NCI-H1436 (cell line): ENCODE data around the gene KRT9.

ENCODE experiments used
- DNase-seq: peaks from one replicate; lab custom pipeline; 2025; lab: John Stamatoyannopoulos, UW

KRT9 gene

DNA sequence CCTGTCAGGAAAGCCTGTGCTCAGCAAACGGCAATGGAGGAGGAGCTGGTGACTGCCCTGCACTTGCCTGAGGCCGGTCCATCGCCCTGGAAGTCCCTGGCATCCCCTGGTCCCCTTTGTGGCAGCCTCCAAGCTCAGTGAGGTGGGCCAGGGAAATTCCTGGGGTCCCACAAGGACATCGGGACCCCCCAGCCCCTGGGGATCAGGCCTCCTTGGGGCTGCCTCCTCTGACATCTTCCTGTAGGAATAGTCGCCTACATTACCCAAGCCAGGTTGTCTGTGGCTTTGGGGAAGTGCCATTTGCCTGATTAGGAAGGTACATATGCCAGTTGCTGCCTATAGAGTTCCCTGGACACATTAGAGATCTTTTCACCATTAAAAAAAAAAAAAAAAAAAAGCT lies 7.1 kb upstream of the KRT9 start:
- no peak for DNase-seq

DNA sequence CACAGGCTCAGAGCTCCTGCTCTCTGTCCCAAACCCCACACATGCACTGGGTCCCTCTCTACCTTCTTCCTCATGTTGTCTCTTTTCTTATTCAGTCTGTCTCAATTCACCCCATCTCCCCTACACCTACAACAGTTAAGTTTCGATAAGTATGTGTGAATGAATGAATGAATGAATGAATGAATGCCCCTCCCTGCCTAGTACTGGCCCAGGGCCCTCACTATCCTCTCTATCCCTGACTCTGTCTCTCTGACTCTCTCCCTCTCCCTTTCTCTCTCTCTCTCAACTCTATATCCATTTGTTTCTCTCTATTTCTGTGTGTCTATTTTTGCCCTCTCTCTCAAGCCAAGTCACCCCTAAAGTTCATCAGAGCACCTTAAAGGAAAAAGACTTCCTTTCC lies 6.7 kb upstream of the KRT9 start:
- no peak for DNase-seq

DNA sequence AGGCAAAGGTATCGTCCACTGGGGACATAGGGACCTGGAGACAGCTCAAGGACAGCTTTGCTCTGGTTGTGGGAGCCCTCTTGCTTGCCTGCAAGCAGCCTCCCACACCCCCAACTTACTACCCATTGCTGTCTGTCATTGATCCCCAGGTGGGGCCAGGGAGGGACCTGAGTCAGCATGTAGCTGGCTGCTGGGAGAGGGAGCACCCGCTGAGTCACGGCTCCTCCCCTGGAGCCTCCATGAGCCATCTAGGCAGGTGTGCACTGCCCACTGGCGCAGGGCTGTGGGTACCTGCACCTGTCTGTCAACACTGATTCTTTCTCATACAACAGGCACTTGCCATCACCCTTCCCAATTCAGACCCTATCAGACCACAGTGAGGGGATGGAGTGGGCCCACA lies 4.9 kb upstream of the KRT9 start:
- DNase-seq, result peak; percentile 32

DNA sequence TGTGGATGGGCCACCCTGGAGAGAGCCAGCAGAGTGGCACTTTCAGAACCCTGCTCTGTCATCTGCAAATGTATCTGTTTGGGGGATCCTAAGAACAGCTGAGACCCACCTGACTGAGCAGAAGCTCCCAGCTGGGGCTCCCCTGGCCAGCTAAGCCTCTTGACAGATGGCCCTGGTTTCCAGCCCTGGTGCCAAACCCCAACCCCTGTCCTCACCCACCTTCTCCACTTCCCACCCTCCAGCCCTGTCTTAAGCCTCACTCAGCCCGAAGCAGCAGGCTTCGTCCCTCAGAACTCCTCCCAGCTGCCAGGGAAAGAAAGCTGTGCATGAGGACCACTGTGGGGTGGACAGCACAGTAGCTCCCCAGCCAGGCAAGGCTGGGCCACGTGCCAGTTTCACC lies 3.5 kb upstream of the KRT9 start:
- DNase-seq, result no peak

DNA sequence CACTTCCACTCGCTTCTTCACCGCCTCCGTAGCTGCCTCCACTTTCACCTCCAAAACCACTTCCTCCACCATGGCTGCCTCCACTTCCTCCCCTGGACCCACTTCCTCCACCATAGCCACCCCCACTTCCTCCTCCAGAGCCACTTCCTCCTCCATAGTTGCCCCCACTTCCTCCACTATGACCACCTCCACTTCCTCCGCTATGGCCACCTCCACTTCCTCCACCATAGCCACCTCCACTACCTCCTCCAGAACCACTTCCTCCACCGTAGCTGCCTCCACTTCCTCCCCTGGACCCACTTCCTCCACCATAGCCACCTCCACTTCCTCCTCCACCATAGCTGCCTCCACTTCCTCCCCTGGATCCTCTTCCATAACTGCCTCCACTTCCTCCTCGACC lies 4.5 kb downstream of the KRT9 start:
- no peak for DNase-seq

DNA sequence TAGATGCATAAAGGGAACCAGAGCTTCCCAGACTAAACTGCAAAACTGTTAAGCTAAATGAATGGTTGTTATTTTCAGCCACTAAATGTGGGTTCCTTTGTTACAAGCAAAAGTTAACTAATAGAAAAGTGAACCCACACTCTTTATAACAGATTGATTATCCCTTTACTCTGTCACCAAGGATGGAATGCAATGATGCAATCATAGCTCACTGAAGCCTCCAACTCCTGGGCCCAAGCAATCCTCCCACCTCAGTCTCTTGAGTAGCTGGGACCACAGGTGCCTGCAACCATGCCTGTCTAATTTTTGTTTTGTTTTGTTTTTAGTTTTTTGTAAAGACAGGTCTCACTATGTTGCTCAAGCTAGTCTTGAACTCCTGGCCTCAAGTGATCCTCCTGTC lies 6.5 kb downstream of the KRT9 start:
- DNase-seq, result no peak

DNA sequence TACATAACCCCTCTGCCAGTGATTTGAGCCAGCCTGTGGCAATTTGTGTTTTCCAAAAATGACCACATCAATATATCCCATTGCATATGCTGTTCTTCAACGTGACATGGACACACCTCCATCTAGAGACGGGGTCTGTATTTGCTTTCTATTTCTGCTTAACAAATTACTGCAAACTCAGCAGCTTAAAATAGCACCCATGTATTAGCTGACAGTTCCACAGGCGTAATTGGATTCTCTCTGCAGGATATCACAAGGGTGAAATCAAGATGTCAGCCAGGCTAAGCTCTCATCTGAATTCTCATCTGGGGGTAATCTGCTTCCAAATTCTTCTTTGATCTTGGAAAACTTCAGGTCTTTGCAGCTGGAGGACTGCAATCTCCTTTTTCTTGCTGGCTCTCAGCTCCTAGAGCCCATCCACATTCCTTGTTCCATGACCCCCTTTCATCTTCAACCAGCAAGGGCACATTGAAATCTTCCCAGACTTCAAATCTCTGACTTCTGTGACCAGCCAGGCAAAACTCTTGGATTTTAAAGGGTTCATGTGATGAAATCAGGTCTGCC lies 8.2 kb downstream of the KRT9 start:
- no peak for DNase-seq

DNA sequence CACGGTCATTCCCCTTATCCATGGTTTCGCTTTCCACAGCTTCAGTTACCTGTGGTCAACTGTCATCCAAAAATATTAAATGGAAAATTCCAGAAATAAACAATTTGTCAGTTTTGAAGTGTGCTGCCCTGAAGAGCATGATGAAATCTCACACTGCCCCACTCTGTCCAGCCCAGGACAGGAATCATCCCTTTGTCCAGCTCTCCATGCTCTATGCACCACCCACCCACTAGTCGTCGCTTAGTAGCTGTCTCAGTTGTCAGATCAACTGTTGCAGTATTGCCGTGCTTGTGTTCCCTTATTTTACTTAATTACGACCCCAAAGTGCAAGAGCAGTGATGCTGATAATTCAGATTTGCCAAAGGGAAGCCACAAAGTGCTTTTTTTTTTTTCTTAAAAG lies 10.3 kb downstream of the KRT9 start:
- DNase-seq, result no peak

DNA sequence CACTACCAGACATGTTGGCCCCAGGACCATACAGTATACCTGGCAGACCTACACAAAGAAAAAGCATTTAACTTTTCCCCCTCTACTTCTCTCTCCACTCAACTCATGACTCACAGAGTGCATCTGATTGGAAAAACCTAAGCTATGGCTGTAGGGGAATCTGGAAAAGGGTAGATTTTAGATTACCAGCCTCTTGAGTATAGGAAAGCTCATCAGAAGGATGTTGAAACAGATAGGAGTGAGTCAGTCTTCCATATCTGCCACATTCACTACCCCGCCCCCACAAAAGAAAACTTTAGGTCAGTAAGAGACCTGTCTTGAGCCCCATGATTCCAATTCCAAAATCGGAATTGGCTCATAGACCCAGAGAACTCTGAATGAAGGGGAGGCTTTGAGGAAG lies 12.3 kb downstream of the KRT9 start:
- DNase-seq, result no peak

DNA sequence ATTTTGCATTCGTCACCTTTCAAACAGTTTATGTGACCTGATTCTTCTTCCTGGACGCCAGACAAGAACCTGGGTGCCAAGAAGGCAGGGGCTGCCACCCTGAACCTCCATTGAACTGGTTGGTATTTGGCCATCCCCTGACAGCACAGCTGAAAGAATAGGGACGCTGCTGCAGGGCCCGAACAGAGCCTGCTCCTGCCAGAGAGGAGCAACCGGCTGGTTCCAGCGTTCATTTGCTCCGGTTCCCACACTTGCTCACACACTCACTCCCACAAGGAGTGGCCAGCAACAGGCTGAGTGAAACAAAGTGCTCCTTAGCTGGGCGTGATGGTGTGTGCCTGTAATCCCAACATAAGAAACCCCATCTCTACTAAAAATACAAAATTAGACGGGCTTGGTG lies 14.9 kb downstream of the KRT9 start:
- no peak for DNase-seq

DNA sequence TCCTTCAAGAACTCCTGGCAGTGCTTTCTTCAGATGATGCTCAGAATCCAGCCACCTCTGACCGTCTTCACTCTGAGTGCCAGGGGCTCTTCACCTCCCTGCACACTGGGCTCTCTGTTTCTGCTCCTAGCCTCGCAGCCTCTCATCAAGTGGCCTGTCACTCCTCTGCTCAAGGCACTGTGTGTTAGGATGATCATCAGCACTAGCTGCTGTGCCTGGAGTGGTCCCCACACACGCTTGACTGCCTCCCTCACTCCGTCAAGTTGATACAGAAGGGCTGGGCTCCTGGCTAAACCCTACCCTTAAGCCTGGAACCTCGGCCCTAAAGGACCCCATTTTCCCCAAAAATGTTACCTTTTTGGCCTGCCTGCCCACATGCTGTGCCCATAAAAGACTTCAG lies 15.6 kb downstream of the KRT9 start:
- no peak for DNase-seq

DNA sequence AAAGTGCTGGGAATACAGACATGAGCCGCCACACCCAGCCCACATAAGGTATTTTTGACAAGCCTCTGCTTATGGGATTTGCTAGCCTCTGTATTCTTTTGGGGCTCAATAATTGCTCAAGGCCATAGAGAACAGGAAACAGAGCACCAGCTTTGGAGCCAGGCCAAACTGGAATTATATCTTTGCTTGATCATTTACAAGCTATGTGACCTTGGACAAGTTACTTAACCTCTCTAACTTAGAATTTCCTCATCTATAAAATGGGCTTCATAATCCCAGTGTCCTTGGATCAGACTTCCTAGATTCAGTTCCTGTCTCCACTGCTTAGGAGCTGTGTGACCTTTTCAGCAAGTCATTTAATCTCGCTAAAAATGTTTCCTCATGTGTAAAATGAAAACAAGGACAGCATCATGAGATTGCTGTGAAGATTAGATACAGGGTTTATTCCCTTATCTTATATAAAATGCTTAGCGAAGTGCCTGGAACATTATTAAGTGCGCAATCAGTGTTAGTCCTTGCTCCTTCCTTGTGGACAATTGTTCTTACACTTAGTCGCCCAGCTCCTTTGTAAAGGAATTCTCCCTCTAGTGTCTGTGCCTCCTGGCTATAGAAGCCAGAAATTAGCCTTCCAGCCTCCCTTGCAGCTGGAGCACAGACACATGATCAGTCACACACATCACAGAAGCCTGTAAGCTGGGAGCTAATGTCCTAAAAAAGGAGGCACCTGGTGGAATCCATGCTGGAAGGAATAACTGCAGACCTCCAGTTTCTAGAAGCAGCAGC lies 16.6 kb downstream of the KRT9 start:
- no peak for DNase-seq

DNA sequence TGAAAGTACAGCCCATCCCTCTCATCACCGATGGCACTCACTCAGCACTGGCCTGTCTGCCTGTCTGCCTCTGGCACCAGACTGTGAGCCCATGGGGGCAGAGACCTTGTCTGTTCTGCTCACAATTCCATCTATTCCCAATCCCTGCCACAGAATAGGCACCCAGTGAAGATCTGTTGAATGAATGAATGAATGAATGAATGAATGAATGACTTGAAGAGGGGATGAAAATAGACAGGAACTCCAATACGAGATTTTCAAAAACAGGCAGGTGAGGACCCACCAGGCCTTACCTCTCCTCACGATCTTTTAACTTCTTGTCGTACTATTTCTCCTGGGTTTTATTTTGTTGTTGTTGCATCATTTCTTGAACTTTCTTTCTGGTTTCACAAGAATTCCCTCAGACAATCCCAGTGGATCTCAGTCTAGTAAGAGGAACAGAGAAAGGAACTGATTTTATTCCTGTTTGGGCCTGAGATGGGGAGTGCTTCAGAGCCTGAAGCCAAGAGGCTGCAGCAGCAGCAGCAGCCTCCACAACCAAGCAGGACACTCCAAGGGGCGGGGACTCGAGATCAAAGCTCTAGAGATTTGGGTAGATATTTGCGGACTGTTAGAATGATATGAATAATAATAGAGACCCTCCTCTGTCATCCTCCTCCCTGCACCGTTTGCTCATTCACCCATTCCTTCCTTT lies 17.7 kb downstream of the KRT9 start:
- no peak for DNase-seq

DNA sequence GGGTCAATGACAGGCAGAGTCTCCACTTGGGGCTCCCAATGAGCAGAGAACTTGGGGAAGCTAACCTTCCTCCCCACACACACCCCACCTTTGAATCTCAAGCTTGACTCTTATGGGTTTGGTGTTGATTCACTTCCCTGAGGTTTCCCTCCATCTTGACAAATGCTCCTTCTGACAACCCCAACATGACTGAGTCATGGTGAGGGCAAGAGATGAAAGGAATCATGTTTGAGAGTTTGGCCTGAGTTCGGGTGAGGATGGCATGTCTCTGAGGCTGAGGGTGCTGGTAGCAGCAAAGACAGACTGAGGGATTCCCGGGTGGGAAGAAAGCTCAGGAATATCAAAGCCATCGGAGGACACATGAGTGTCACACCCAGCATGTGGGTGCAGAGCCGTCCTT lies 18.7 kb downstream of the KRT9 start:
- DNase-seq, result no peak

DNA sequence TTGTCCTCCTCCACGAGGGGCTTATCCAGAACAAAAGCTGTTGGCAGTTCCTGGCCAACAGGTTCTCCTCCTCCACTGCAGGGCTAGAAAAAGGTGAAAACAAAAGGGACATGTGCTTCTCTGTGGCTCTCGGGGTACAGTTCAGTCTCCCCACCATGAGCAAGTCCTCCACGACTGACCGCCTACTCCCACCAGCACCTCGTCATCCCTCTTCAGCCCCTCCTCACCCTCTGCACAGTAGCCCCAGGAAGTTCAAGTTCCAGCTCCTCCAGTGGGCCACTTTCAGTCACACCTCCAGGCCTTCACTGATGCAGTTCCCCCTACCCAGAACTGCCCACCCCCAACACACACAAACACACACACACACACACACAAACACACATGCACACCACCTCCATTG lies 19.4 kb downstream of the KRT9 start:
- DNase-seq, result no peak

DNA sequence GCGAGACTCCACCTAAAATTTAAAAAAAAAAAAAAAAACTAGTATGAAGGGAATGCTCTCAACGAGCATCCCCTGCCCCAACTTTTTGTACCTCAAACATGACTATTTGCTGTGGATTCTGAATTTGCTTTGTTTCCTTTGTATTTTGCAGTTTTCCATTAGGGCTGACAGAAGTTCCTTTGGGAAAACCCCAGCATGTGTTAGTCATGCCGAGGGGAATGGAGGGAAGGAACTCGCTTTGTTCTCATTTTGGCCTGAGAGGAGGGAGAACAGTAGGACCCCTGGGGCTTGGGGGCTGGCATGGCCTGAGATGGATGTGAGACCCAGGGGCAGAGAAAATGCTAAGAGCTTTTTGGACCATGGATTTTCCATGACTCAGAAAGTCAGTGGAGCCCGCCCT lies 20.5 kb downstream of the KRT9 start:
- no peak for DNase-seq

DNA sequence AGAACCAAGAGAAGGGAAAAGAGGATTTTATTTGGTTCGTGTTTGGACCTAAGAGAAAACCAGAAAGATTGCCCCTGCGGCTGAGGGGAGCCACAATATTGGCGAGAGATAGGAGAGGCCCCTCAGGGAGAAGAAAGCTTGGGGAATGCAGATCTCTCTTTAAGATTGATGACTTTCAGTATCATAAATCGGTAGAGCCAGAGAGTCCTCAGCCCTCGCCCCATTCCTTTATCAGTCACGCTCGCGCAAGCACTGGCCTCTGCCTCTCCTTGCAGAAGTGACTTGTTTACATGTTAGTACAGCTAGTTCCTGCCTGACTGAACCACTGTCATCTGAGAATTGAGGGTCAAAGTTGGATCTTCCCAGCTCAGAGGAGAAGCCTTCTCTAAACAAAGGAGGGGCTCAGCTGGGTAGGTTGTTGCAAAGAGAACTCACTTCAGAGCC lies 22.2 kb downstream of the KRT9 start:
- DNase-seq, result no peak

DNA sequence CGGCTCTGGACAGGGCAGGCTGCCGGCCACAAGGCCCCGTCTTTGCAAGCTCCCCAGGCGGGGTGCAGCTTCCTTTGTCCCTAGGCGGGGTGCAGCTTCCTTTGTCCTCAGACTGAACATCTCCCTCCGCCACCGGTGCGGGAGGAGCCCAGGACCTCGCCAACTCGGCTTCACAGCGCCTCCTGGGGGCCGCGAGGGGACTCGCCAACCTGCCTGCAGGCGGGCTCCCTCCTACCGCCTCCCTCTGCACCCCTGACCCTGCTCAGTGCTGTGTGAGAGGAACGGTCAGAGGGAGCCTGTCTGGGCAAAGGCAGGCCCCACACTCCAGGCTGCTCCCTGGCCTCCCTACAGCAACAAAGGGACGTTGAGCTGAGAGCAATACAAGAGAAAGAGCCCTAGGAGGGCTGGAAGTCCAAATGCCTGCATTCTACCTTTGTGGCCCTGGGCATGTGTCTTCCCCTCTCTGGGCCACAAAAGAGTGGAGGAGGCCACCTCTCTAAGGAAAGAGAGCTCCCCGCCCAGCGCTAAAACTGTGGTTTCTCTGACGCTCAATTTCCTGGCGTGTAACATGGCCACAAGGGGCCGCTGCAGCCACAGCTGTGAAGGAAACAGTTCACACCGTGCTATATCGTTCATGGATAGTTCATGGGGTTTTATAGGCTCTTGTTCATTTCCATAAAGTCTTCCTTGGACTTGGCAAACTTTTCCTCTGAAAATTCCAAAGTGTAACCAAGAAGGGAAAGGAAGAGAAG lies 22.8 kb downstream of the KRT9 start:
- peak; percentile 80 for DNase-seq

DNA sequence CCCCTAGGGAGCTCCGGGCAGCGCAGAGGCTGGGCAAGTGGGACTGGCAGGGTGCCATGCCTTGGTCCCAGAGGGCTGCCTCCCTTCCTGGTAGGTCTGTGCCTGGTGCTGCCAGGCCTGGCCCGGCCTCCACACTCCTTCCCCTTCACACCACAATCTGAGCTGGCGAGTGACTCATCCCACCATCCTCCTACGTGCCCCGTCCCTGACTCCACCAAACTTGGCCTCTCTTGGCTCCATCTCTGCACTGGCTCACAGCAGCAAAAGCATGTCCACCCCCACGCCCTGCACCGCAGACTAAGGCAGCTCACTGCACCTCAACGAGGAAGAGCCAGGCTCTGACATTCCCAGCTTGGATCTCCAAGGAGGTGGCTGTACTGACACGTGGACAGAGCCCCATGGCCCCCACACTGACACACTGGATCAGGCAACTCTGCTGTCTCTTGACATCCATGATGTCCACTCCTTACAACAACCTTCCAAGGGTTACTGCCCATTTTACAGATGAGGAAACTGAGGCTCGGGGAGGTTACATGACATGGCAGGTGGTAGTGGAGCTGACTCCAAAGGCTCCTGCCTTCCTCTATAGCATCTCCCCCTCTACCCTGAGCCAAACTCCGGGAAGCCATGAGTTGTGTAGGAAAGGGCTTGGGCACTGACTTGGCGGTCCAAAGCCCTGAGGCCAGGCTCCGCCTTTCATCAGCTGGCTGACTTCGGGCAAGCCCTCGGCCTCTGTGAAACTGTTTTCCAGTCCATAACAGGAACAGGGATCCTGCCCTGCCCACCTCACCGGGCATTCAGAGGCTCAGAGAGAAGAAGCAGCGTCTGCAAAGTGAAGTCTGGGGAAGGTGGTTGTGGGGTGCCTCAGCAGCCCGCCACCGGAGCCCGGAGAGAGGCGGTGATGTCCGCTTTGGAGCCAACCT lies 23.7 kb downstream of the KRT9 start:
- DNase-seq, result peak; percentile 54

DNA sequence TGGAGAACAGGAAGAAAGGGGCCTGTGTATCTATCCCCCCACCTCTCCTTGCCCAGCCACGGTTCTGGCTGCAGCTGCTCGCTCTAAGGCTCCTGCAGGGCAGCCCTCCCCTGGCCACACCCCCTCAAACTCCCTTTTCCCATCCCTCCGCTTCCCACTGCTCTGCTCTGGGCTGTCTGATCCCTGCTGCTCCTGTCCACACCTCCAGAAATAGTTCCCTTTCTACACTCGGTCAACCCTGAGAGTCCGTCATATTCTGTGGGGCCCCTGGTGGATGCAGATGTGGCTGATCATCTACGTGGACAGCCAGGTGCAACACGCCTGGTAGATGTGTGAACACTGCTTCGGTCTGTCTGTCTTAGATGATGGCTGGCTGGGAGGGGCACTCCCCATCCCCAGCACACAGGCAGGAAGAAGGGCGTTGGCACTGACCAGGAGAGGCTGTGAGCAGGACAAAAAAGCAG lies 24.4 kb downstream of the KRT9 start:
- no peak for DNase-seq

DNA sequence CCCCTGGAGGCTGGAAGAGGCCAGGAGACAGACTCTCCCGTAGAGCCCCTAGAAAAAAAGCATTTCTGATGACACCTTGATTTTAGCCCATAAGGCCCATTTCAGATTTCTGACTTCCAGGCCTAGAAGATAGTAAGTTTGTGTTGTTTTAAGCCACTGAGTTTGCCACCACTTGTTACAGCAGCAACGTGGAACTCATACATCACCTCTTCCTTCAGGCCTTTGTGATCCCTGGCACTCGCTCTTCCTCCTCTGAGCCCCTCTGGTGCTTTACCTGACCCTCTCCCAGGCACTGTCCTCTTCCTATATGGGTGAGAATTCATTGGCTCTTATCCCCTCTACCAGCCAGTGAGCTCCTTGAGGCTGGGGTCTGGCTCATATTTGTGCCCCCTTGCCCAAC lies 25.0 kb downstream of the KRT9 start:
- no peak for DNase-seq
